Measurements from ENCODE around the gene GNG3. TPM values are rescaled to one million over a fixed set of nuclear protein-coding genes. Genes with fewer than 3 reads are reported as not detected.
A peak's percentile ranks its signal among the peaks of the same experiment; 100 is the strongest.
"Not testable (repeated sequence)": the region's sequence is repeated elsewhere in the genome, so short reads cannot be mapped to it uniquely, and the experiment has no call there.

Gene GNG3
- total RNA-seq, 4 donors from 2014 or later: not detected

- intact Hi-C loops (cut with DNase I; ENCODE audit: low total_unique reads): loop anchor here (10.0 kb wide), 1 partner anchor 100 kb away; the partner anchor contains the start of gene TUT1
- no peak overlapping the region for H3K4me3 ChIP-seq (ENCODE audit: low read depth, poor library complexity, severe bottlenecking)
- DNase-seq (ENCODE audit: low spot score in 2 of 2): peak; percentile 77 to 96
- TF ChIP-seq POLR2A (IDR thresholded peaks at IDR 0.05): no peak
- TF ChIP-seq CTCF (IDR thresholded peaks at IDR 0.05): peak in 1 of 3 donors; percentile 40
- 40 to 44% methylated on average over 14 of the region's 14 CpGs for WGBS, 2 donors
These were observed 12.9 kb upstream of the GNG3 start for GRCh38 chr11:62694455-62695167.

GRCh38 chr11:62702246-62702645 is 5.2 kb upstream of the GNG3 start:
- H3K4me3 ChIP-seq (ENCODE audit: low read depth, poor library complexity, severe bottlenecking): no peak overlapping the region
- WGBS, 2 donors: 90% methylated on average over 11 of the region's 11 CpGs
- DNase-seq (ENCODE audit: low spot score in 2 of 2): no peak
- intact Hi-C loops (cut with DNase I; ENCODE audit: low total_unique reads): loop anchor here (10.0 kb wide), 1 partner anchor 317 kb away; no protein-coding TSS in a partner anchor
- TF ChIP-seq POLR2A (IDR thresholded peaks at IDR 0.05) (no peak), CTCF (IDR thresholded peaks at IDR 0.05) (no peak)

GRCh38 chr11:62703921-62704320 is 3.6 kb upstream of the GNG3 start:
- WGBS, 2 donors: 84 to 86% methylated on average over 4 of the region's 4 CpGs
- DNase-seq (ENCODE audit: low spot score in 2 of 2); H3K4me3 ChIP-seq (ENCODE audit: low read depth, poor library complexity, severe bottlenecking): not testable (repeated sequence)
- intact Hi-C loops (cut with DNase I; ENCODE audit: low total_unique reads): loop anchor here (10.0 kb wide), 1 partner anchor 319 kb away; no protein-coding TSS in a partner anchor

GRCh38 chr11:62705413-62705812 is 2.1 kb upstream of the GNG3 start:
- DNase-seq (ENCODE audit: low spot score in 2 of 2): no peak
- H3K4me3 ChIP-seq (ENCODE audit: low read depth, poor library complexity, severe bottlenecking): no peak overlapping the region
- TF ChIP-seq POLR2A (IDR thresholded peaks at IDR 0.05): no peak
- TF ChIP-seq CTCF (IDR thresholded peaks at IDR 0.05): no peak
- 37 to 53% methylated on average over 7 of the region's 7 CpGs for WGBS, 2 donors
- intact Hi-C loops (cut with DNase I; ENCODE audit: low total_unique reads): loop anchor here (10.0 kb wide), 1 partner anchor 321 kb away; no protein-coding TSS in a partner anchor

GRCh38 chr11:62705880-62706849 is 1.3 kb upstream of the GNG3 start:
- DNase-seq (ENCODE audit: low spot score in 2 of 2): peak; percentile 92 to 99
- WGBS, 2 donors: 8 to 11% methylated on average over 28 to 41 of the region's 73 CpGs
- no peak for TF ChIP-seq CTCF (IDR thresholded peaks at IDR 0.05)
- peak overlapping the region; percentile 65 for H3K4me3 ChIP-seq (ENCODE audit: low read depth, poor library complexity, severe bottlenecking)
- intact Hi-C loops (cut with DNase I; ENCODE audit: low total_unique reads): loop anchor here (10.0 kb wide), 1 partner anchor 321 kb away; no protein-coding TSS in a partner anchor

GRCh38 chr11:62706850-62707247 is 627 bp upstream of the GNG3 start:
- no peak for DNase-seq (ENCODE audit: low spot score in 2 of 2)
- WGBS, 2 donors: 80 to 82% methylated on average over 8 of the region's 8 CpGs
- TF ChIP-seq POLR2A (IDR thresholded peaks at IDR 0.05): no peak
- no peak for TF ChIP-seq CTCF (IDR thresholded peaks at IDR 0.05)
- intact Hi-C loops (cut with DNase I; ENCODE audit: low total_unique reads): loop anchor here (10.0 kb wide), 1 partner anchor 322 kb away; no protein-coding TSS in a partner anchor
- peak overlapping the region; percentile 24 for H3K4me3 ChIP-seq (ENCODE audit: low read depth, poor library complexity, severe bottlenecking)

Measured in lower leg skin (tissue), 4 donors.